H1 (cell line): ENCODE data around the gene FBN1. TPM values are rescaled to one million over a fixed set of nuclear protein-coding genes. Genes with fewer than 3 reads are reported as not detected.

Source experiments
- CTCF ChIA-PET: fragments of 300-600 bp; sonication (Branson Sonifier 250); formaldehyde crosslinking; loops from one replicate; lab custom pipeline; 2021; ENCODE audit not compliant: partially characterized antibody; lab: Charles Lee
- POLR2A ChIA-PET: fragments of 300-600 bp; sonication (Branson Sonifier 250); formaldehyde crosslinking; loops from one replicate; lab custom pipeline; 2021; ENCODE audit warnings: inconsistent platforms; ENCODE audit not compliant: partially characterized antibody; lab: Charles Lee
- DNase-seq, 2 experiments: peaks; one replicate each; pipeline versions ENCODE4 v3.0.0 to v3.0.0-alpha.2; 2010 to 2022; ENCODE audit warnings: low spot score in 2 of 2, low read depth in 1 of 2, mixed read lengths in 1 of 2
- FAIRE-seq: peaks from 2 replicates; lab custom pipeline; 2011; peaks lifted over from hg19 to GRCh38; lab: Jason Lieb, UNC
- H2AFZ ChIP-seq: 2 replicates; pipeline ENCODE4 v1.8.1; 2012; ENCODE audit warnings: low read length, inconsistent platforms
- H2AK5ac ChIP-seq: 2 replicates; pipeline ENCODE4 v1.6.1; 2013; ENCODE audit warnings: low read depth, low read length
- H2BK120ac ChIP-seq: replicated peaks from 2 replicates; pipeline ENCODE3; 2013; ENCODE audit warnings: low read depth, low read length, inconsistent platforms
- H2BK12ac ChIP-seq: 2 replicates; pipeline ENCODE4 v1.6.1; 2013; ENCODE audit warnings: low read depth, low read length
- H2BK15ac ChIP-seq: 2 replicates; pipeline ENCODE4 v1.6.1; 2013; ENCODE audit warnings: low read length
- H2BK20ac ChIP-seq: 2 replicates; pipeline ENCODE4 v1.6.1; 2013; ENCODE audit warnings: low read length
- H2BK5ac ChIP-seq: 2 replicates; pipeline ENCODE4 v1.6.1; 2013; ENCODE audit warnings: low read depth, low read length
- H3K14ac ChIP-seq: 2 replicates; pipeline ENCODE4 v1.6.1; 2013; ENCODE audit warnings: inconsistent platforms; ENCODE audit not compliant: insufficient read length
- H3K18ac ChIP-seq: 2 replicates; pipeline ENCODE4 v1.6.1; 2013; ENCODE audit warnings: low read length; ENCODE audit errors: extremely low read depth
- H3K23ac ChIP-seq: 2 replicates; pipeline ENCODE4 v1.6.1; 2013; ENCODE audit warnings: inconsistent platforms; ENCODE audit not compliant: insufficient read length
- H3K23me2 ChIP-seq: 2 replicates; pipeline ENCODE4 v1.6.1; 2013; ENCODE audit warnings: low read depth, low read length
- H3K27ac ChIP-seq: 2 replicates; pipeline ENCODE4 v1.6.1; 2011; ENCODE audit warnings: low read depth, low read length, inconsistent platforms
- H3K27me3 ChIP-seq, 4 experiments: replicated peaks in 1 of 4; 1 replicate in 1 of 4; 2 replicates in 3 of 4; pipeline versions ENCODE4 v1.6.1 to v1.8.1; 2011 to 2013; ENCODE audit warnings: low read length in 3 of 4, mild to moderate bottlenecking in 3 of 4, inconsistent platforms in 2 of 4, mixed read lengths in 2 of 4, moderate library complexity in 1 of 4; ENCODE audit not compliant: control insufficient read depth in 3 of 4, insufficient read depth in 3 of 4; ENCODE audit errors: extremely low read depth in 1 of 4
- H3K36me3 ChIP-seq, 4 experiments: 2 replicates each; pipeline versions ENCODE4 v1.6.1 to v1.8.1; 2011 to 2013; ENCODE audit warnings: mild to moderate bottlenecking in 4 of 4, low read length in 3 of 4, moderate library complexity in 2 of 4, control low read depth in 1 of 4, inconsistent platforms in 1 of 4; ENCODE audit not compliant: insufficient read depth in 4 of 4, control insufficient read depth in 2 of 4
- H3K4ac ChIP-seq: replicated peaks from 2 replicates; pipeline ENCODE3; 2013; ENCODE audit warnings: low read length, low read depth, mixed read lengths, inconsistent platforms; ENCODE audit not compliant: insufficient read length
- H3K4me1 ChIP-seq, 4 experiments: replicated peaks in 1 of 4; 1 replicate in 1 of 4; 2 replicates in 3 of 4; pipeline versions ENCODE4 v1.6.1 to v1.8.1; 2011 to 2013; ENCODE audit warnings: low read length in 3 of 4, inconsistent platforms in 2 of 4, mixed read lengths in 1 of 4; ENCODE audit not compliant: insufficient read depth in 4 of 4, control insufficient read depth in 3 of 4
- H3K4me2 ChIP-seq, 2 experiments: 2 replicates each; pipeline versions ENCODE4 v1.6.1 to v1.8.1; 2011 to 2013; ENCODE audit warnings: low read depth in 2 of 2, low read length in 2 of 2, control low read depth in 1 of 2, inconsistent platforms in 1 of 2, mild to moderate bottlenecking in 1 of 2; ENCODE audit not compliant: insufficient read depth in 1 of 2
- H3K4me3 ChIP-seq, 4 experiments: fragments of 200-600, 300-600 bp in 1 of 4; sonication (generic), shearing (Covaris generic), sonication (Bioruptor Twin) in 1 of 4; 2 replicates each; pipeline versions ENCODE4 v1.5.1 to v1.8.1; 2011 to 2016; ENCODE audit warnings: low read length in 4 of 4, low read depth in 3 of 4, control low read depth in 2 of 4, inconsistent platforms in 2 of 4, mild to moderate bottlenecking in 2 of 4, mixed read lengths in 1 of 4, moderate library complexity in 1 of 4; ENCODE audit not compliant: insufficient read depth in 2 of 4; ENCODE audit errors: extremely low read depth in 1 of 4
- H3K56ac ChIP-seq: replicated peaks from 2 replicates; pipeline ENCODE3; 2013; ENCODE audit warnings: low read depth, mild to moderate bottlenecking, mixed read lengths, low read length, inconsistent platforms; ENCODE audit not compliant: insufficient read length
- H3K79me1 ChIP-seq: 2 replicates; pipeline ENCODE4 v1.6.1; 2013; ENCODE audit warnings: low read depth, low read length, control low read depth
- H3K79me2 ChIP-seq, 2 experiments: 2 replicates each; pipeline versions ENCODE4 v1.6.1 to v1.8.1; 2012 to 2013; ENCODE audit warnings: low read length in 2 of 2, mild to moderate bottlenecking in 2 of 2, inconsistent platforms in 1 of 2; ENCODE audit not compliant: insufficient read depth in 2 of 2, control insufficient read depth in 1 of 2
- H3K9ac ChIP-seq, 4 experiments: replicated peaks in 1 of 4; 1 replicate in 1 of 4; 2 replicates in 3 of 4; pipeline versions ENCODE4 v1.6.1 to v1.8.1; 2011 to 2013; ENCODE audit warnings: low read depth in 3 of 4, low read length in 3 of 4, control low read depth in 2 of 4, mild to moderate bottlenecking in 2 of 4, moderate library complexity in 2 of 4, inconsistent platforms in 1 of 4; ENCODE audit errors: extremely low read depth in 1 of 4
- H3K9me3 ChIP-seq, 2 experiments: 2 replicates each; pipeline versions ENCODE4 v1.6.1 to v1.8.1; 2012 to 2013; ENCODE audit warnings: mild to moderate bottlenecking in 2 of 2, moderate library complexity in 2 of 2, control low read depth in 1 of 2, inconsistent platforms in 1 of 2, low read depth in 1 of 2, low read length in 1 of 2, mixed read lengths in 1 of 2; ENCODE audit not compliant: insufficient read depth in 2 of 2
- H4K20me1 ChIP-seq, 2 experiments: replicated peaks in 1 of 2; 2 replicates each; pipeline versions ENCODE3 to v1.8.1; 2011 to 2013; ENCODE audit warnings: inconsistent platforms in 2 of 2, low read length in 2 of 2, mild to moderate bottlenecking in 1 of 2; ENCODE audit not compliant: insufficient read depth in 2 of 2, control insufficient read depth in 1 of 2
- H4K5ac ChIP-seq: 2 replicates; pipeline ENCODE4 v1.6.1; 2013; ENCODE audit warnings: low read length, low read depth, mixed read lengths, inconsistent platforms; ENCODE audit not compliant: insufficient read length
- H4K8ac ChIP-seq: 2 replicates; pipeline ENCODE4 v1.8.0; 2013; ENCODE audit warnings: mild to moderate bottlenecking, moderate library complexity, low read length, inconsistent platforms; ENCODE audit not compliant: insufficient read depth; ENCODE audit errors: extremely low read depth
- H4K91ac ChIP-seq: replicated peaks from 2 replicates; pipeline ENCODE3; 2013; ENCODE audit warnings: low read length, mixed read lengths, inconsistent platforms; ENCODE audit not compliant: insufficient read length
- EZH2 ChIP-seq: fragments of 200-600 bp; sonication (generic); IDR thresholded peaks from 2 replicates; pipeline ENCODE4 v1.7.1; 2012; ENCODE audit warnings: low read depth, mild to moderate bottlenecking, moderate library complexity, low read length, inconsistent platforms; ENCODE audit not compliant: severe bottlenecking
- JUND ChIP-seq: IDR thresholded peaks from 2 replicates; pipeline ENCODE4 v1.6.1; 2011; ENCODE audit warnings: mild to moderate bottlenecking, improper control_type of control experiment, low read length
- WGBS, 2 experiments: shearing (Covaris generic) in 1 of 2; methylation state at CpG; one replicate each; pipeline versions ENCODE4 v1.1.6 to v1.1.7; 2013 to 2015; ENCODE audit warnings: low lambda C conversion rate in 2 of 2, mixed read lengths in 2 of 2, inconsistent platforms in 1 of 2, low coverage in 1 of 2, missing lambda C conversion rate in 1 of 2; ENCODE audit not compliant: insufficient replicate concordance in 2 of 2, insufficient coverage in 1 of 2, insufficient read length in 1 of 2; ENCODE audit errors: extremely low coverage in 1 of 2, missing lambda C conversion rate in 1 of 2; 5-methylcytosine and 5-hydroxymethylcytosine counted together
- polyA plus RNA-seq, 7 experiments: library from polyadenylated mRNA; depleted of rRNA in 3 of 7; stranded (reverse) in 5 of 7; unstranded in 2 of 7; fragments of >200 nt in 5 of 7; fragments of 200-250 nt in 2 of 7; gene quantifications; 1 replicate in 5 of 7; 2 replicates in 1 of 7; 4 replicates in 1 of 7; pipeline versions ENCODE4 v1.2.1 to v1.2.3, GENCODE V29; 2011 to 2013; ENCODE audit warnings: missing spikeins in 2 of 7, mixed read lengths in 2 of 7
- total RNA-seq: library from RNA; stranded (reverse); fragmentation: NEBNext Ultra II Directional; extraction: Animal tissue kit (Norgen Biotek cat#: 25700); gene quantifications from 2 replicates; pipeline ENCODE4 v1.2.1, GENCODE V29; 2021

FBN1 gene
- total and polyA plus RNA-seq, 2 of the 8 experiments (the other 6 are each of a cell fraction or from before 2014, with no cell fraction given) = 3.0 to 4.0 TPM

DNA sequence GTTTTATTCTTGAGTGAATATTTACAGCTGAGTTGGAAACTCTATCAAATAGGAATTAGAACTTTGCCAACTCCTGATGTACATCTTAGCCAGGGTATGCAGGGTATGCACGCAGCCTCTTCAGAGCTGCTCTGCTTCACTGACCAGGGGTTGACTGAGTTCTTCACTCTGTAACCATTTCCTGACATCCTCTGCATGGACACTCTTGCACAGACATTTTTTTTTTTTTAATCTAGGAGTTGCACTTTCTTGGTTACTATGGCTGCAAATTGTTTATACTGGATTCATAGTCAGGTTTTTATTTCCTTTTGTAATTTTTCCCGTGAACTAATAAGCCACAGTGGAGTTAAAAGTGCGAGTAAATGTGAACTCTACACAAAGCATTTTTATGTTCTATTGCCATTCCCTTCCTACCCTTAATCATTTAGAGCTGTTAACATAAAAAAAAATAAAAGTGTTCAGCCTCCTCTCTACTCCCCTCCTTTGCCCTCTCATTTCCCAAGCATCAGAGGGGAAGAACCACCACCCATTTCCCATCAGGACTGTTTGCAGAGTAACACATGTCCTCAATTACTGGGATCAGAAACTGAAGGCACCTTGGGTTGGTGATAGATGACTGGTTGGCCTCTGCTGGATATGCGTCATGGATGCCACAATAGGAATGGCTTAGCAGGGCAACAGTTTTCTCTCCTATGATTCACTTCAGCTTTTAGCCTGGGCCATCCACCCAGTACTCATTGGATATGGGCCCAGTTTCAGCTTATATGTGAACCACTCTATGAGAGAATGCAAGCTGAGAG is 260.3 kb downstream of the FBN1 start:
- no peak overlapping the region for H3K18ac ChIP-seq
- TF ChIP-seq EZH2 (no peak), JUND (no peak)
- no peak overlapping the region for H3K4ac ChIP-seq
- H2BK12ac ChIP-seq = no peak overlapping the region
- DNase-seq (no peak), FAIRE-seq (no peak)
- H3K36me3 ChIP-seq = no peaks in the 10 kb centered on the region
- no peak overlapping the region for H4K91ac ChIP-seq
- no peak overlapping the region for H2BK15ac ChIP-seq
- H3K79me1 ChIP-seq = no peaks in the 10 kb centered on the region
- no peaks in the 10 kb centered on the region for H3K79me2 ChIP-seq
- no peaks in the 10 kb centered on the region for H3K27me3 ChIP-seq
- POLR2A ChIA-PET = interaction anchor here (0.7 kb wide), 1 partner anchor 235 kb away, joined by 4 read pairs; no protein-coding TSS in a partner anchor
- H3K27ac ChIP-seq = no peak overlapping the region
- H3K23ac ChIP-seq = no peak overlapping the region
- H2AK5ac ChIP-seq = no peak overlapping the region
- H3K4me2 ChIP-seq = no peak overlapping the region
- H3K14ac ChIP-seq = no peak overlapping the region
- no peak overlapping the region for H2BK20ac ChIP-seq
- 94% methylated on average over 4 of the region's 4 CpGs; no CpG with 5 or more reads in 1 of the 2 experiments for WGBS, 2 experiments
- no peak overlapping the region for H2BK5ac ChIP-seq
- no peaks in the 10 kb centered on the region for H3K4me1 ChIP-seq
- H3K9ac ChIP-seq = no peak overlapping the region
- no peak overlapping the region for H3K56ac ChIP-seq
- H4K8ac ChIP-seq = no peak overlapping the region
- no peak overlapping the region for H2AFZ ChIP-seq
- no peaks in the 10 kb centered on the region for H3K9me3 ChIP-seq
- H3K4me3 ChIP-seq = no peak overlapping the region
- H2BK120ac ChIP-seq = no peak overlapping the region
- CTCF ChIA-PET = interaction anchor here (0.7 to 4.2 kb wide), 7 partner anchors 8 to 265 kb away, joined by 3 to 23 read pairs (median 4); no protein-coding TSS in a partner anchor
- no peak overlapping the region for H4K5ac ChIP-seq
- H4K20me1 ChIP-seq = no peaks in the 10 kb centered on the region
- H3K23me2 ChIP-seq = no peaks in the 10 kb centered on the region
